GM10266 (cell line): ENCODE data around the gene NPIPA3.
"Not testable (repeated sequence)": the region's sequence is repeated elsewhere in the genome, so short reads cannot be mapped to it uniquely, and the experiment has no call there.

ENCODE experiments used
- DNase-seq: peaks from one replicate; pipeline ENCODE4 v3.0.0; 2012; ENCODE audit errors: extremely low spot score
- CTCF ChIP-seq: IDR thresholded peaks from 2 replicates; pipeline ENCODE4 v1.5.1; 2012; ENCODE audit warnings: mild to moderate bottlenecking, low read depth; ENCODE audit not compliant: control insufficient read depth, insufficient read depth; ENCODE audit errors: missing control alignments

The NPIPA3 gene

GRCh38 chr16:14703156-14704011, at the start of gene NPIPA3:
NPIPA3 (plus strand) TSS chr16:14703411; CDS start chr16:14708944, 5,533 bp downstream.
- DNase-seq: not testable (repeated sequence)

GRCh38 chr16:14658063-14658462, 45.1 kb upstream of the NPIPA3 start:
- peak; percentile 32 for DNase-seq
- TF ChIP-seq CTCF: no peak

GRCh38 chr16:14667347-14668266, 35.6 kb upstream of the NPIPA3 start:
- no peak for DNase-seq
- no peak for TF ChIP-seq CTCF

- no peak for TF ChIP-seq CTCF
- no peak for DNase-seq
Observed at GRCh38 chr16:14668556-14669223, 34.5 kb upstream of the NPIPA3 start.

- TF ChIP-seq CTCF: no peak
- no peak for DNase-seq
Observed at GRCh38 chr16:14669776-14670175, 33.4 kb upstream of the NPIPA3 start.

GRCh38 chr16:14672403-14672971, 30.7 kb upstream of the NPIPA3 start:
- no peak for TF ChIP-seq CTCF
- DNase-seq: peak; percentile 69

- no peak for TF ChIP-seq CTCF
- DNase-seq: no peak
Observed at GRCh38 chr16:14676633-14677032, 26.6 kb upstream of the NPIPA3 start.
